GM12892 (cell line): Measurements from ENCODE around the gene HAO2. TPM values are rescaled to one million over a fixed set of nuclear protein-coding genes. Genes with fewer than 3 reads are reported as not detected.

Experiments
- DNase-seq: peaks from one replicate; pipeline ENCODE4 v3.0.0; 2011; ENCODE audit not compliant: insufficient read length
- FAIRE-seq: peaks from 2 replicates; lab custom pipeline; 2011; peaks lifted over from hg19 to GRCh38; lab: Jason Lieb, UNC
- POLR2A ChIP-seq: IDR thresholded peaks from 2 replicates; pipeline ENCODE4 v1.6.1; 2011; ENCODE audit warnings: low read depth, low read length, control low read depth
- POLR2AphosphoS5 ChIP-seq: IDR thresholded peaks from 2 replicates; pipeline ENCODE4 v1.6.1; 2011; ENCODE audit warnings: low read depth, low read length, control low read depth
- TAF1 ChIP-seq: IDR thresholded peaks from 2 replicates; pipeline ENCODE4 v1.6.1; 2011; ENCODE audit warnings: low read depth, mild to moderate bottlenecking, control low read depth, low read length, borderline replicate concordance
- polyA plus RNA-seq: library from polyadenylated mRNA; unstranded; fragments of >200 nt; gene quantifications from one replicate; pipeline ENCODE4 v1.2.1, GENCODE V29; 2012; ENCODE audit warnings: missing spikeins, inconsistent platforms; ENCODE audit not compliant: missing spikeins

HAO2 gene
- not detected for polyA plus RNA-seq

DNA sequence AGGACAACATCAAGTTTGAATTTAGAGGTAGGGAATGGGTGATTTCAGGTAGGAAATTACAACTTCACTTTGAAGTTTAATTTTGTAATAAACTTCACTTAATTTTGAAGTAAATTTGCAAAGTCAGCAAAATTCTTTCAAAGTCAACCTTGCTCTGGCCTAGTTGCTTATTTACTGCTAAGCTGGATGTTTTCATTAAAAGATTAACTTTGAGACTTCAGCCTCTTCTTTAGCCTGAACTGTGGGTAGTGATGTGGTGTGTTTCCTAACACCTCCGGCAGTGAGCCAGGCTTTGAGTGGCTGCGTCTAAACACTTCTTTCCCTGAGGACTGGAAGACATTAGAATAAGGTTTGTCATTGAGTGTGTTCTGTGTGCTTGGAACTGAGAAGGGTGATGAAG is at the start of gene HAO2:
TSS of gene HAO2 (plus strand) at position 232 of the 400 bp plus-strand sequence. CDS start 12,301 bp downstream, outside the sequence.
- FAIRE-seq (no peak), DNase-seq (no peak)
- TF ChIP-seq POLR2A (no peak), TAF1 (no peak), POLR2AphosphoS5 (no peak)

DNA sequence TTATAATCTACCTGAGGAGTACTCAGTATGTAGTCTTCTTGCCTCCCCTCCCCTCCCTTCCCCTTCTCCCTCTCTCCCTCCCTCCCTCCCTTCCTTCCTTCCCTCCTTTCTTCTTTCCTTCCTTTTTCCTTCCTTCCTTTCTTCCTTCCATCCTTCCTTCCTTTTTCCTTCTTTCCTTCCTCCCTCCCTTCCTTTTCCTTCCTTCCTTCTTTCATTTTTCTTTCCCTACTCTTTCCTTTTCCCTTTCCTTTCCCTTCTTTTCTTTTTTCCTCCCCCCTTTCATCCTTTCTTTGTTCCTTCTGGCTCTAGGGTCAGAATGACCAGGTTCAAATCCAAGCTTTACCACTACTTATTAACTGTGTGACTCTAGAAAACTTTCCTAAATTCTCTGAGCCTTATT is 48.5 kb upstream of the HAO2 start:
- FAIRE-seq (no peak), DNase-seq (no peak)
- no peak for TF ChIP-seq TAF1
- no peak for TF ChIP-seq POLR2AphosphoS5
- no peak for TF ChIP-seq POLR2A

DNA sequence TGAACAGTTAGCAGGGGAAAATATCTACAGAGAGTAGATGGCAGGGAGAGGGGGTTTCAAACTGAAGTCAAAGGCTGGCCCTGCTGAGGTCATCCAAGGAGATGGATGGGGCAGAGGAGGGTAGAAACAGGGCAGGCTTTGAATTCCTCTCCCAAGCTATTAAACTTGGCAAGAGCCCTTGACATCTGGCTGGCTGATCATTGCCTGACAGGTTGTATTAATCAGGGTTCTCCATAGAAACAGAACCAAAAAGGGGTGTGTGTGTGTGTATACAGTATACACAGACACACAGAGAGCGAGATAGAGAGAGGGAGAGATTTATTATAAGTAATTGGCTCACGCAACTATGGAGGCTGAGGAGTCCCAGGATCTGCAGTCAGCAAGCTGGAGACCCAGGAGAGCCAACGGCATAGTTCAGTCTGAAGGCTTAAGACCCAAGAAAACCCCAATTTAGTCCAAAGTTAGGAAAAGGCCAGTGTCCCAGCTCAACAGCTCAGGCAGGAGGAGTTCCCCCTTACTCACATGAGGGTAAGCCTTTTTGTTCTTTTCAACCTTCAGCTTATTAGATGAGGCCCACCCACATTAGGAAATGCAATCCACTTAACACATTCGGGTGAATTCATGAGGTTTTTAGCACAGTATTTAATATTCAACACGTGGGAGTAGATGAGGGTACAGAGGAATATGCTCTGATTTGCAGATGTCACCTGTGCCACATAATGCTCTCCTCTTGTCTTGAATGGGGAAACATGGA is 46.7 kb upstream of the HAO2 start:
- FAIRE-seq (no peak), DNase-seq (no peak)
- TF ChIP-seq POLR2A = no peak
- TF ChIP-seq POLR2AphosphoS5 = no peak

DNA sequence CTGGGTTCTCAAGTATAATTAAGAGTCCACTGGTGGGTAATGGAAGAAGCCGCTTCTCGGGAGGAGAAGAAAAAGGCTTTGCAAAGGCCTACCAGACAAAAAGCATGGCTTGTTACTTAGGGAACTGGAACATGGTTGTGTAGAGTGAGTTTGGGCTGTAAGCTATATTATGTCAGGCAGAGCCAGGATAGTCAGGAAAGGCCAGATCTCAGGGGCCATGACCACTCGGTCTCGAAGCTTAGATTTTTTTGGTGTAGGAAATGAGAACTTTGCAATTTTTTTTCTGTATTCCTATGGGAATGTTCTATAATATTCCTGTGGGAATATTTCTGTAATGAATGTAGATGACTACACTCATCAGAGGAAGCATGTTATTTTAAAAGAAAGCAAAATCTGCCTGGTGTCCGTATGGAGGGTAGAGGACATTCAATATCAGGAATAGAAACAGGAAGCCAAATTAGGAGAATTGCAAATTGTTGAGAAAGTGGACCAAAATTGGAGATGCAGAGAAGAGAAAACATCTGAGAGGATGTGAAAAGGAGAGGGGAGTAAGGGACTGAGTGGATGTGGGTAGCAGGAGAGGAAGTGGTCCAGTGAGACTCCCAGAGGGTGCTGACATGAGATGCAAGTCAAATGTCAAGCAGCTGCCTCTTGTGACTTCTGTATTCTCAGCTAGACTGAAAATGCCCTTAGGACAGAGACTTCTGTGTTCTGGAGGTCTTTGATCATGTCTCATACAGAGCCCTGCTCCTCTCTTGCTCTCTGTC is 45.2 kb upstream of the HAO2 start:
- FAIRE-seq (peak; percentile 91), DNase-seq (peak; percentile 26)
- TF ChIP-seq POLR2AphosphoS5 = no peak
- TF ChIP-seq POLR2A = no peak
- no peak for TF ChIP-seq TAF1

DNA sequence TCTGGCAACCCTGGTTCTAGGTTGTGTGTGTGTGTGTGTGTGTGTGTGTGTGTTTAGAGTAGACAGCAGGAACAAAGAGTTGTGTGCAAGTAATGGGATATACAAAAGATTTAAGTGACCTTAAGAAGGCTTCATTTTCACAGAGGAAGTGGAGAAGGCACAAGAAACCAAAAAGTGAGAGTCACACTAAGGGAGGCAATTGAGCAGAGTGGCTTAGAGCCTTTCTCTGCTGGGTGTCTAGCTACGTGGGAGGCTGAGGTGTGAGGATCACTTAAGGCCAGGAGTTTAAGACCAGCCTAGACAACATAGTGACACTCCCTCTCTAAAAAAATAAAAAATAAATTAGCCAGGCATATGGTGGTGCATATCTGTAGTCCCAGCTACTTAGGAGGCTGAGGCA is 44.4 kb upstream of the HAO2 start:
- FAIRE-seq = peak; percentile 58
- no peak for TF ChIP-seq POLR2AphosphoS5
- TF ChIP-seq TAF1 = no peak
- TF ChIP-seq POLR2A = no peak

DNA sequence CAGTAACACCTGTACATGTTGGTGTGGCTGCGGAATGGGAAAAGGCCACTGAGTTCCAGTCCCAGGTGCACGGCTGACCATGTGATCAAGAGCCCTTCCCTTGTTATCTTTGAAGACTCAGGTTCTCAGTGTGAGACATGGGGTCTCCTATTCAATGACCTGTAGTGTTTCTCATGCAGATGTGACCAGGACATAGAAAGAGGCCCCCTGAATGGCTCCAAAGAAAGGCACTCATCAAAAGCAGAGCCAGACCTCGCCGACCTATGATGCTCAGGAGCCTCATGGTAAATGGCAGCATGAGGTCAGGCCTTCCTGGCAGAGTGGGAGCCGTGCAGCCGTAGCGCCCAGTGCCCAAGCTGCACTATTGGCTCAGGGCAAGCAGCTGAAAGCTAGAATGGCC is 42.3 kb upstream of the HAO2 start:
- TF ChIP-seq TAF1 (no peak), POLR2AphosphoS5 (no peak)
- DNase-seq (no peak), FAIRE-seq (no peak)

More for the DNA sequence above, 44.4 kb upstream of the HAO2 start:
- DNase-seq = no peak

DNA sequence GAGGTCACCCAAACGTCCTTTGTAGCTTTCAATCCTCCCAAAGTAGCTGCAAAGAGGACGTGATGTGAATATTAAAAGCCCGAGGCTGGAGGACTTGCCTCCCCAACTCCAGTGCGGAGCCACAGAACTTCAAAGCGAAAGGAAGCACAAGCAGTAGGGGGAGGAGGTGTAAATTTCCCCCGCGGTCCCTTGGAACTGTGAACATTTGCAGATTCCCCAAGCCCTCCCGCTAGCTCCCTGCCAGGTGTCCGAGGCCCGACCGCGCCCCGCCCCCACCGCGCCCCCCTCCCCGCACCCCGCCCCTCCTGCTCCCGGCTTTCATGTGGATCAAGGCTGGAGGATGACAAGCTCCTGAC is 41.5 kb upstream of the HAO2 start:
- FAIRE-seq (no peak), DNase-seq (no peak)
- no peak for TF ChIP-seq POLR2A
- TF ChIP-seq TAF1 = no peak
- no peak for TF ChIP-seq POLR2AphosphoS5

DNA sequence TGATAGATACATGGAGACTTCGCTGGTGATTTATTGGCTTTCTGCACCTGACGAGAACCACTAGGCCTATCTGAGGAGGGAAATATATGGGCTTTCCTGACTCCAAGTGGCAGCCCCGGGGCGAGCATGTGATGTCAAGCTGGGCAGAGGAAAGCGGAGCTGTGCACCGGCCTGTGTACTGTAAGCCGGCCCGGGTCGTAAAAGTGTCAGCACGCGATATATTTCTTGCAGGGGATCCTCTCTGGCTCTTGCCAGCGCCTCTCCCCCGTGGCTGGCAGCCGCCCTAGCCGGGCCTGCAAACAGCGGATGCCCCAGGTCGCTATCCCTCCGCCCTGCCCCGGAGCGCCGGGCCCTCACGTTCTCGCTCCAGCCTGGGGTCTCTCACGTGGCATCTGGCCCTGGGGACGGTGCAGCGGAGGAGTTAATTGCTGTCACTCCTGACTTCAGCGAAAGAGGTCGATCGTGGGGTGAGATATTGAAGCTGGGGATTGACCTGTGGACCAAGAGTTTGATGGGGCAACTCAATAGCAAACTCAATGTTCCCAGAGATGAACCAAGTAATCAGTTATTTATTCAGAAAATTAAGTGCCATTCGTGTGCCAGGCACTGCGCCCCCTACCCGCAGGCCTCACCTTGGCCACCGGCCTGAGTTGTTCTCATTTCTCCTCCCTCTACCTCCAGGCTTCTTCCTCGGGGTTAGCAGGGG is 41.0 kb upstream of the HAO2 start:
- FAIRE-seq (no peak), DNase-seq (no peak)
- no peak for TF ChIP-seq TAF1

DNA sequence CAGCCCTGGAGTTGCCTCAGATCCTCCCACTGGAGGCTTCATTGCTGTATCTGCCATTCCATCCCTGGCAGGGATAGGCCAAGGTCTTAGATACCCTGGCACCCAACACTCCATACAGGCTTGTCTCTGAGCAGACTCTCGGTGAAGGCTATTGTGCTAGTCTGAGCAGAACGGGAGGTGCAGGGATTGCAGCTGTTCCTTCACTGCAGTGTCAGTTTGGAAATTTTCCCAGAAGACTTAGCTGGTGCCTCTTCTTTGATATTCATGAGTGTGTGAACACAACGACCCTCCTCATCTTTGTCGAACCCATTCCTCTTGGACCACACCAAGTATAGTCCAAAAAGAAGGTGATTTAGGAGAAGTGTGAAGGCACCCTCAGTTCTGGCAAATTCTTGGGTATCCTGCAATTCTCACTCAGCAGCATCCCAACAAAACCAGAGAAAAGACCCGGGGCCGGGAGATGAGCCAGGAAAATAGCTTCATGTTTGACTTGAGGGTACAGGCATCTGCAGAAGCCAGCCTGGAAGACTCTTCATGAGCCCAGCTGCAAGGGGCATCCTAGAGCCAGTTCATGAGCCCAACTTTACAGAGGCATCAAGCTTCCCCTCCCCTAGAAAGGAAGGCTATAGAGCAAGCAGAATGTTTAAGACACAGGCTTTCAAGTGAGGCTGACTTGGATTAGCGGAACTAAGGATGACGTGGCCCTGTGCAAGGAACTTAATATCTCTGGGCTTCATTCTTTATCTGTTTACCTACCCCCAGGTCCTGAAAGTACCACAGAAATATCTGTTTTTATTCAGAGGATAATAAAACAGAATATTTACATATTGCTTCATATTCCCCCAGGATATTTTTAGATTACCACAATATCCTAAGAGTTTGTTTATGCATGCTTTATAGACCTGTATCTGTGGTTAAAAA is 38.8 kb upstream of the HAO2 start:
- TF ChIP-seq POLR2A = no peak
- TF ChIP-seq TAF1 = no peak
- no peak for TF ChIP-seq POLR2AphosphoS5
- no peak for DNase-seq
- no peak for FAIRE-seq

DNA sequence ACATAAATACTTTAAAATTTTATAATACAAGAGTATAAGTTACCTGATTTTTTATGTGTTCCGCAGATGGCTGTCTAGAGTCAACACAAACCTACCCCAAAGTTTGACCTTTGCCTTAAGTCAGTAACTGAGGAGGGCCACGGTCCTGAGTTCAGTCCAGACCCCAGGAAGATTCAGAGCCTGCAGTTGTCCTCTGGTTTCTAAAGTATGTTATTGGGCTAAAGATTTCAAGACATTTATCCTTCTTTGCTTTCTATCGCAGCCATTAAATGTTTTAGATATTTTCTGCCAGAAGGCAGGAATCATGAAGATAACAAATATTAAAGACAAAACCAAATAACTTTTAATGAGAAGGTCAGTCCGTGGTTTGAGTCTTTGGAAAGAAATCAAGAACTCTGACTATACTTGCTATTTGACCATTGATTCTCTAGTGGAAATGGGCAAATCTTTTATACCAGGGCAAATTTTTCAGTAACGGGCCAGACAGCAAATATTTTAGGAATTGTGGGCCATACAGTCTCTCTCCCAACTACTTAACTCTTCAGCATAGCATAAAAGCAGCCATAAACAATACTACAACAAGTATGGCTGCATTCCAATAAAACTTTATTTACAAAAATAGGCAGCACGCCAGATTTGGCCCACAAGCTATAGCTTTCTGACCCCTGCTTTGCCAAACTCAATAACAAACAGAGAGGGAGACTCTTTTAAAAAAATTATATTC is 38.0 kb upstream of the HAO2 start:
- TF ChIP-seq POLR2A (no peak), TAF1 (no peak), POLR2AphosphoS5 (no peak)
- DNase-seq (no peak), FAIRE-seq (no peak)

DNA sequence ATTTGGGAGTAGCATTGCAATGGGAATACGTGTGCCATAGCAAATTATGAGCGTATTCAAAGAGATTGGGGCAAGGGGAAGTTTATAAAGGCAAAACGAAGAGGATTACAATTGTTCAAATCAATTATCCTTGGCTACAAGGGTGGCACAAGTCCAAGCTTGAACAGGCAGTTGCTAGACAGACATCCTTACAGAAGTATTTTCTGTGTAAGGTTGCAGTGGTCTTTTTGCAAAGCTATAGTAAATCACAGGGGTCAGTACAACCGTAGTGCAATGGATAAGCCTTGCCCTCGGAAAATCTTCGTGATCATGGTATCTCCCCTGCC is 37.4 kb upstream of the HAO2 start:
- DNase-seq = no peak
- TF ChIP-seq POLR2A (no peak), TAF1 (no peak), POLR2AphosphoS5 (no peak)
- no peak for FAIRE-seq
